Upper lobe of right lung (tissue), 1 donor: ENCODE results near the gene PGM5. TPM values are rescaled to one million over a fixed set of nuclear protein-coding genes. Genes with fewer than 3 reads are reported as not detected.
A peak's percentile ranks its signal among the peaks of the same experiment; 100 is the strongest.

Experiments
- ATAC-seq: fragments of 200-7000 bp; cut with Tn5 transposase; one replicate; pipeline ENCODE4 v1.9.1; 2020; ENCODE audit warnings: mild to moderate bottlenecking, moderate library complexity
- DNase-seq: peaks from one replicate; pipeline ENCODE4 v3.0.0-alpha.2; 2020
- H3K27ac ChIP-seq: fragments of 200-600 bp; one replicate; pipeline ENCODE4 v1.8.0; 2022
- H3K27me3 ChIP-seq: fragments of 200-600 bp; one replicate; pipeline ENCODE4 v1.8.0; 2022; ENCODE audit warnings: mild to moderate bottlenecking
- H3K36me3 ChIP-seq: fragments of 200-600 bp; one replicate; pipeline ENCODE4 v1.8.0; 2022
- H3K4me1 ChIP-seq: fragments of 200-600 bp; one replicate; pipeline ENCODE4 v1.8.0; 2022
- H3K4me3 ChIP-seq: fragments of 200-600 bp; one replicate; pipeline ENCODE4 v1.8.0; 2022; ENCODE audit warnings: mild to moderate bottlenecking
- H3K9me3 ChIP-seq: fragments of 200-600 bp; one replicate; pipeline ENCODE4 v1.8.0; 2022
- CTCF ChIP-seq: fragments of 200-600 bp; IDR thresholded peaks from one replicate; pipeline ENCODE4 v1.8.0; 2022; ENCODE audit warnings: antibody characterized with exemption
- intact Hi-C: fragments of 100-400 bp; cut with DNase I; formaldehyde crosslinking; loops from one replicate; pipeline ENCODE4 v1.11.0; 2022
- total RNA-seq: library from RNA; stranded (reverse); fragmentation: NEBNext Ultra II Directional; extraction: Animal tissue kit (Norgen Biotek cat#: 25700); gene quantifications from one replicate; pipeline ENCODE4 v1.2.1, GENCODE V29; 2021
- donor health status: DM: no; HTN: yes; CAD: no; lungs with severe emphysema.

Gene PGM5
- total RNA-seq, 1 donor from 2014 or later, result 25.0 TPM

- DNase-seq (no peak), ATAC-seq (peak; percentile 80)
- H3K4me3 ChIP-seq, result no peak overlapping the region
- intact Hi-C loops, result no loop called here
- no peak for TF ChIP-seq CTCF
- no peak overlapping the region for H3K27ac ChIP-seq
- H3K27me3 ChIP-seq, result no peaks in the 10 kb centered on the region
- no peaks in the 10 kb centered on the region for H3K36me3 ChIP-seq
- H3K9me3 ChIP-seq, result no peaks in the 10 kb centered on the region
- peaks cover 13% of the 10 kb centered on the region for H3K4me1 ChIP-seq
These were observed 144.3 kb downstream of the PGM5 start for GRCh38 chr9:68500457-68501381.

GRCh38 chr9:68502279-68502678, 145.9 kb downstream of the PGM5 start:
- Histone ChIP-seq H3K36me3 (no peaks in the 10 kb centered on the region), H3K4me3 (no peak overlapping the region), H3K4me1 (peaks cover 28% of the 10 kb centered on the region), H3K9me3 (no peaks in the 10 kb centered on the region), H3K27me3 (no peaks in the 10 kb centered on the region), H3K27ac (no peak overlapping the region)
- ATAC-seq (no peak), DNase-seq (no peak)
- no peak for TF ChIP-seq CTCF
- intact Hi-C loops, result no loop called here

- DNase-seq (no peak), ATAC-seq (peak; percentile 71)
- Histone ChIP-seq H3K4me3 (no peak overlapping the region), H3K9me3 (no peaks in the 10 kb centered on the region), H3K27me3 (no peaks in the 10 kb centered on the region), H3K36me3 (no peaks in the 10 kb centered on the region), H3K4me1 (peaks cover 23% of the 10 kb centered on the region), H3K27ac (peak overlapping the region; percentile 4)
- no peak for TF ChIP-seq CTCF
- intact Hi-C loops, result no loop called here
These were observed 149.4 kb downstream of the PGM5 start for GRCh38 chr9:68505681-68506409.

- Histone ChIP-seq H3K27ac (peak overlapping the region; percentile 4), H3K4me1 (peaks cover 23% of the 10 kb centered on the region), H3K9me3 (no peaks in the 10 kb centered on the region), H3K4me3 (no peak overlapping the region), H3K36me3 (no peaks in the 10 kb centered on the region), H3K27me3 (no peaks in the 10 kb centered on the region)
- TF ChIP-seq CTCF, result no peak
- ATAC-seq, result no peak
- no peak for DNase-seq
- intact Hi-C loops, result no loop called here
These were observed 150.1 kb downstream of the PGM5 start for GRCh38 chr9:68506551-68506950.

- ATAC-seq (peak; percentile 45), DNase-seq (no peak)
- H3K9me3 ChIP-seq, result no peaks in the 10 kb centered on the region
- peak overlapping the region; percentile 34 for H3K27ac ChIP-seq
- no peaks in the 10 kb centered on the region for H3K36me3 ChIP-seq
- no peak overlapping the region for H3K4me3 ChIP-seq
- no peaks in the 10 kb centered on the region for H3K27me3 ChIP-seq
- TF ChIP-seq CTCF, result peak; percentile 63
- peaks cover 23% of the 10 kb centered on the region for H3K4me1 ChIP-seq
- intact Hi-C loops, result no loop called here
These were observed 150.9 kb downstream of the PGM5 start for GRCh38 chr9:68507130-68507805.
